Vagina (tissue), 2 donors: ENCODE measurements around the gene OXER1.

Experiments used
- POLR2AphosphoS5 ChIP-seq, 2 donors: sonication (generic); formaldehyde crosslinking; IDR thresholded peaks; one replicate each; pipeline ENCODE4 v1.9.0; 2017; ENCODE audit warnings: antibody characterized with exemption in 2 of 2, mild to moderate bottlenecking in 2 of 2, low read depth in 1 of 2; ENCODE audit not compliant: insufficient read depth in 1 of 2
- TF ChIP-seq, protein P1 (sequence below), 3 experiments: fragments of 450-650 bp in 2 of 3; fragments of 200-600 bp in 1 of 3; sonication (generic) in 1 of 3; IDR thresholded peaks; one replicate each; pipeline ENCODE4 v1.5.1; 2017 to 2019; ENCODE audit warnings: antibody characterized with exemption in 3 of 3, mild to moderate bottlenecking in 2 of 3, moderate library complexity in 2 of 3

DNA sequence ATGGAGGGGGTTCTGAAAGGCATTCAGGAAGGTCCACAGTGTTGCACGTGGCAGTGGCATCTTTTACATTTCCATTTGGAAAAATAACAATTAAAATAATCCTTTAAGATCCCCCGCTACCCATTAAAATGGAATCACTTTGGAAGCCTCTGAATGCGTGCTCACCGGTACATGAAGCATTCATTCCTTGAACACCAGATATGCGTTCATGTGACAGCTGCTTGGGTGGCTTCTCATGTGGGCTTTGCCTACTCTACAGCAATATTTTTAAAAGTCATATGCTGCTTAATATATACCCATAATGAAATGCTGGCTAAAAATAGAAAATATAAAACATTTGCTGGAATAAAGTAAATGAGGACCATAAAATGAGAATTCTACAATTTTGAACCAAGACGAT, 42.9 kb upstream of the OXER1 start:
- TF ChIP-seq, protein P1, sequence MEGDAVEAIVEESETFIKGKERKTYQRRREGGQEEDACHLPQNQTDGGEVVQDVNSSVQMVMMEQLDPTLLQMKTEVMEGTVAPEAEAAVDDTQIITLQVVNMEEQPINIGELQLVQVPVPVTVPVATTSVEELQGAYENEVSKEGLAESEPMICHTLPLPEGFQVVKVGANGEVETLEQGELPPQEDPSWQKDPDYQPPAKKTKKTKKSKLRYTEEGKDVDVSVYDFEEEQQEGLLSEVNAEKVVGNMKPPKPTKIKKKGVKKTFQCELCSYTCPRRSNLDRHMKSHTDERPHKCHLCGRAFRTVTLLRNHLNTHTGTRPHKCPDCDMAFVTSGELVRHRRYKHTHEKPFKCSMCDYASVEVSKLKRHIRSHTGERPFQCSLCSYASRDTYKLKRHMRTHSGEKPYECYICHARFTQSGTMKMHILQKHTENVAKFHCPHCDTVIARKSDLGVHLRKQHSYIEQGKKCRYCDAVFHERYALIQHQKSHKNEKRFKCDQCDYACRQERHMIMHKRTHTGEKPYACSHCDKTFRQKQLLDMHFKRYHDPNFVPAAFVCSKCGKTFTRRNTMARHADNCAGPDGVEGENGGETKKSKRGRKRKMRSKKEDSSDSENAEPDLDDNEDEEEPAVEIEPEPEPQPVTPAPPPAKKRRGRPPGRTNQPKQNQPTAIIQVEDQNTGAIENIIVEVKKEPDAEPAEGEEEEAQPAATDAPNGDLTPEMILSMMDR (IDR thresholded peaks at IDR 0.05) = no peak
- no peak for TF ChIP-seq POLR2AphosphoS5 (IDR thresholded peaks at IDR 0.05; ENCODE audit: insufficient read depth in 1 of 2, low read depth in 1 of 2)
